Measurements from ENCODE around the gene SLC2A2.
"Not testable (repeated sequence)": the region's sequence is repeated elsewhere in the genome, so short reads cannot be mapped to it uniquely, and the experiment has no call there.

The SLC2A2 gene

GRCh38 chr3:170988378-170988777 is 38.1 kb downstream of the SLC2A2 start:
- no peak for DNase-seq (ENCODE audit: low read depth in 2 of 2)

- no peak for DNase-seq (ENCODE audit: low read depth in 2 of 2)
These were observed 41.2 kb downstream of the SLC2A2 start for GRCh38 chr3:170985304-170985703.

DNA sequence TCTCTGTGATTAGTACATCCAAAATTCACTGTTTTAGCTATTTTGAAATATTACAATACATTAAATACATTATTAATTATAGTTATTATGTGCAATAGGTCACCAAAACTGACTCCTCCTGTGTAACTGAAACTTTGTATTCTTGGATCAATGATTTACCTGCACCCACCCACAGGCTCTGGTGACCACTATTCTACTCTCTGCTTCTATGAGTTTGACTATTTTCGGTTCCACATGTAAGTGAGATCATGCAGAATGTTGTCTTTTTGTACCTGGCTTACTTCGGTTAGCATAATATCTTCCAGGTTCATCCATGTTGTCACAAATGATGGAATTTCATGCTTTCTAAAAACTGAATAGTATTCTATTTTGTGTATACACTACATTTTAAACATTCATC is 43.8 kb downstream of the SLC2A2 start:
- DNase-seq (ENCODE audit: low read depth in 2 of 2) = no peak

GRCh38 chr3:170980399-170980798 is 46.1 kb downstream of the SLC2A2 start:
- no peak for DNase-seq (ENCODE audit: low read depth in 2 of 2)

- DNase-seq (ENCODE audit: low read depth in 2 of 2) = no peak
These were observed 48.4 kb downstream of the SLC2A2 start for GRCh38 chr3:170977949-170978745.

GRCh38 chr3:170976190-170976519 is 50.4 kb downstream of the SLC2A2 start:
- DNase-seq (ENCODE audit: low read depth in 2 of 2) = peak in 1 of 2 experiments; percentile 18

GRCh38 chr3:170975283-170976189 is 51.0 kb downstream of the SLC2A2 start:
- no peak for DNase-seq (ENCODE audit: low read depth in 2 of 2)

DNA sequence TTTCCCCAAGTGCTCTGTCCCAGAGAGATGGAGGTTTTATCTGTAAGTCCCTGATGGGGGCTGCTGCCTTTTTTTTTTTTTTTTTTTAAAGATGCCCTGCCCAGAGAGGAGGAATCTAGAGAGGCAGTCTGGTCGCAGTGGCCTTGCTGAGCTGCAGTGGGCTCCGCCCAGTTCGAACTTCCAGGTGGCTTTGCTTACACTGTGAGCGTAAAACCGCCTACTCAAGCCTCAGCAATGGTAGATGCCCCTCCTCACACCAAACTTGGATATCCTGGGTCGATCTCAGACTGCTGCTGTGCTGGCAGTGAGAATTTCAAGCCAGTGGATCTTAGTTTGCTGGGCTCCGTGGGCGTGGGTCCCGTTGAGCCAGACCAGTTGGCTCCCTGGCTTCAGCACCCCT is 51.6 kb downstream of the SLC2A2 start:
- no peak for DNase-seq (ENCODE audit: low read depth in 2 of 2)

GRCh38 chr3:170972917-170973316 is 53.6 kb downstream of the SLC2A2 start:
- not testable (repeated sequence) for DNase-seq (ENCODE audit: low read depth in 2 of 2)

- DNase-seq (ENCODE audit: low read depth in 2 of 2) = no peak
These were observed 59.4 kb downstream of the SLC2A2 start for GRCh38 chr3:170967126-170967525.

DNA sequence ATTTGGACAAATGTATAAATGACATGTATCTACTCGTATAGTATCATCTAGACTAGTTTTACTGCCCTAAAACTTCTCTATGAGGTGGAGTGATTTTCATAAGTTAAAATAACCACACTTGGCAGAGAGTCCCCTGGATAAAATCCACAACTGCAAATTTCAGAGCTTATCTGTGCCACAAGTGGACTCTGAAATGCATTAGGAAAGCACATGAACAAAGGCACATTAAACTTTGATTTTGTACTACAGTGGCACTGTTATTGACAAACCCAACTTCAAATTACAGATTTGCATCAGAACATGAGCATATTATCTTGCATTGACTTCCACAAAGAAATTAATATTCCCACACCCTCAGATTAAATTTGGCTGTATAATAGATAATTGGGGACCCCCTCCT is 60.0 kb downstream of the SLC2A2 start:
- no peak for DNase-seq (ENCODE audit: low read depth in 2 of 2)

DNA sequence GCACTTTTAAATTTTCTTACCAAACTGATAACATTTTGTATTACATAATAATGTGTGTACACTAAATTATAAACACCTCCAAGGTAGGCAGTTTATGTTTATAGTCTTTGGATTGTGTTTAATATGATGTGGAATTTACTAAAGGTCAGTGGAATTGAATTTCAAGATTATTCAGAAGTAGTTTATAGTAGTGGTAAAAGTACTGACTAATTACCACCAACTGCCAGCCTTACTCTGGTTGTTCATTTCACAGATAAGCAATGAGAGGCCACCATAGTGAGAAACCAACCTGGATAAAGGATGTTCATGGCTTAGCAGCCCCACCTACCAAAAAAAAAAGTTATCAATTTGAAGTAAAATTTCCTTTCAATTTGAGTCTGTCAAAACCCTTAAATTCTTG is 64.1 kb downstream of the SLC2A2 start:
- DNase-seq (ENCODE audit: low read depth in 2 of 2) = no peak

DNA sequence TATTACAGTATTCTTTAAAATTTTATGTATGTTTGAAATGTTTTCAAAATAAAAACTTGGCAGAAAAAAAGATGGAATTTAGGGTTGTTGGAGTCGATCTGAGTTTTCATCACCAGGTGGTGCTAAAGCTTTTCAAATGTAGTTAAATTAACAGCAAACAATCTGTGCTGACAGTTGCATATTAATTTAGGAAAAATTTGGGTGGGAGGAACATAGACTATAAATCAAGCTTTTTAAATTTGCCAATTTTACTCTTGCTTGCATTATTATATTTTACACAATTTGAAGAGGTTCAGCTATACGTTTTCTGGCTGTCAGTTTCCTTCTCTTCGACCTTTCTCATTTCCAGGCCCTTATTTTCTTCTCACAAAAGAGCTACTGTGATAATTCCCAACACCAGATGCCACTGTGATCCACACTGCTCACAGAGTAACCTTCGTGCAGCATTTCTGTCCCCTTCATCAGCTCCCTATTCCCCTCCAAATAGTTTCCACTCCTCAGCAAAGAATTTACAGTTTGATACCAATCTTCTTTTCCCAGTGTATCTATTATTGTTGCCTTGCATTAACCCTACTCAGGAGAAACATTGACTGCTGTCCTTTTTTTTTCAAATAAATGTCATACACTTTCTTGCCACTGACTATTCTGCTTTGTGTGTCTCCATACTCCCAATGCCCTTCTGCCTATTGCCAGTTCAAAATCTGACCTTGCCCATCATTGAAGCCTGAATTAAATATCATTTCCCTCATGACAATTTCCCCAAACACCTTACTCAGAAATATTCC is 64.7 kb downstream of the SLC2A2 start:
- DNase-seq (ENCODE audit: low read depth in 2 of 2) = peak; percentile 23 to 30

- no peak for DNase-seq (ENCODE audit: low read depth in 2 of 2)
These were observed 67.1 kb downstream of the SLC2A2 start for GRCh38 chr3:170959457-170959856.

- no peak for DNase-seq (ENCODE audit: low read depth in 2 of 2)
These were observed 69.9 kb downstream of the SLC2A2 start for GRCh38 chr3:170956647-170957046.

GRCh38 chr3:170953736-170954135 is 72.8 kb downstream of the SLC2A2 start:
- DNase-seq (ENCODE audit: low read depth in 2 of 2) = no peak

DNA sequence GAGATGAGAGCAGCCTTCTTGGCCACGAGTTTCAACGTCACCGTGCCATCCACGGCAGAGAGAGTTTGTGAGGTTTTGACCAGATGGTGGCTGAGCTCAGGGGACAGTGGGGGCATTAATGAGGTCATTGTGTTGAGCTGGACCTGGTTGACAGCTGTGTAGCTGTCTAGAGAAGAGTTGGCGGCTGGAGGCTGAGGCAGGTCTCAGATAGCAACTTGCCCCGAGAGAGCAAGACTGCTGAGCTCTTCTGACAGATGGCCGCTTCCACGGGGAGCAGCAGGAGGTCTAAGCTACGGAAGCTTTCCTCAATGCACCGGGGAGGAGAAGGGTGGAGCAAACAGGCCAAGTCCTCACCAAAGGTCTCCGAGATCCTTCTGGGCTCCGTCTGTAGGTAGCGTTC is 73.3 kb downstream of the SLC2A2 start:
- DNase-seq (ENCODE audit: low read depth in 2 of 2) = no peak

DNA sequence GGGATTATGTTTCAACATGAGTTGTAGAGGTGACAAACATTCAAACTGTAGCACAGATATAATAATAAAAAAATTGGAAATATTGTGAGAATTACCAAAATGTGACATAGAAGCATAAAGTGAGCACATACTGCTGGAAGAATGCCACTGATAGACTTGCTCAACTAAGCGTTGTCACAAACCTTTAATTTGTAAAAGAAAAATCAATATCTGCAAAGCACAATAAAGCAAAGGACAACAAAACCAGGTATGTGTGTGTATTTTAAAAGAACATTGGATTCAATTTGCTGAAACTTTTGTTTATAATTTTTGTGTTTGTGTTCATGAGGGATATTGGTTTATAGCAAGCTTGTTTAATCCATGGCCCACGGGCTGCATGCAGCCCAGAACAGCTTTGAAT is 77.3 kb downstream of the SLC2A2 start:
- DNase-seq (ENCODE audit: low read depth in 2 of 2) = no peak

DNA sequence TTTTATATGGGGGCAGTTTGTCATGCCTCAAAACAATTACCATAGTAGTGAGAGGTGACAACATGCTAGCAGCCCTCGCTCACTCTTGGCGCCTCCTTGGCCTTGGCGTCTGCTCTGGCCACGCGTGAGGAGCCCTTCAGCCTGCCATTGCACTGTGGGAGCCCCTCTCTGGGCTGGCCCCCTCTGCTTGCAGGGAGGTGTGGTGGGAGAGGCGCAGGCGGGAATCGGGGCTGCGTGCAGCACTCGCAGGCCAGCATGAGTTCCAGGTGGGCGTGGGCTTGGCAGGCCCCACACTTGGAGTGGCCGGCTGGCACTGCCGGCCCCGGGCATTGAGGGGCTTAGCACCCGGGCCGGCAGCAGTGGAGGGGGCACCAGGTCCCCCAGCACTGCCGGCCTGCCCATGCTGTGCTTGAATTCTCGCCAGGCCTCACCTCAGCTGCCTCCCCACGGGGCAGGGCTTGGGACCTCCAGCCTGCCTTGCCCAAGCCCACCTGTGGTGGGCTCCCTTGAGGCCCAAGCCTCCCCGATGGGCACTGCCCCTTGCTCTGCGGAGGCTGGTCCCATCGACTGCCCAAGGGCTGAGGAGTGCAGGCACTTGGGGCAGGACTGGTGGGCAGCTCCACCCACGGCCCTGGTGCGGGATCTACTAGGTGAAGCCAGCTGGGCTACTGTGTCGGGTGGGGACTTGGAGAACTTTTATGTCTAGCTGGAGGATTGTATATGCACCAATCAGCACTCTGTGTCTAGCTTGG is 79.3 kb downstream of the SLC2A2 start:
- DNase-seq (ENCODE audit: low read depth in 2 of 2) = no peak

All from fibroblast of skin of left biceps (primary cell).